WTC11 (cell line): Measurements from ENCODE around the gene GPATCH3. TPM values are rescaled to one million over a fixed set of nuclear protein-coding genes. Genes with fewer than 3 reads are reported as not detected.

ENCODE experiments used
- ATAC-seq: fragments of 200-7000 bp; cut with Tn5 transposase; 2 replicates; pipeline ENCODE4 v1.10.0; 2021; ENCODE audit warnings: mild to moderate bottlenecking, moderate library complexity
- CTCF ChIA-PET: fragments of 300-600 bp; sonication (Branson Sonifier 250); formaldehyde crosslinking; loops from one replicate; lab custom pipeline; 2021; ENCODE audit warnings: antibody characterized with exemption; lab: Charles Lee
- POLR2A ChIA-PET: fragments of 350-600 bp; sonication (Branson Sonifier 250); formaldehyde crosslinking; loops from one replicate; lab custom pipeline; 2021; ENCODE audit warnings: antibody characterized with exemption; lab: Charles Lee
- DNase-seq: peaks from one replicate; pipeline ENCODE4 v3.0.0; 2021; ENCODE audit warnings: low spot score
- H3K27ac Mint-ChIP-seq: 2 replicates; pipeline ENCODE4 v1.8.0; 2021; ENCODE audit warnings: mixed read lengths
- H3K27me3 Mint-ChIP-seq: 2 replicates; pipeline ENCODE4 v1.8.0; 2021; ENCODE audit warnings: low read depth, mild to moderate bottlenecking, moderate library complexity, mixed read lengths
- H3K36me3 Mint-ChIP-seq: 2 replicates; pipeline ENCODE4 v1.8.0; 2021; ENCODE audit warnings: mixed read lengths
- H3K4me1 Mint-ChIP-seq: 2 replicates; pipeline ENCODE4 v1.8.0; 2022; ENCODE audit warnings: mixed read lengths
- H3K4me3 Mint-ChIP-seq: 2 replicates; pipeline ENCODE4 v1.8.0; 2021; ENCODE audit warnings: mild to moderate bottlenecking, moderate library complexity, mixed read lengths
- H3K9me3 Mint-ChIP-seq: 2 replicates; pipeline ENCODE4 v1.8.0; 2021; ENCODE audit warnings: mixed read lengths
- CREM ChIP-seq: sonication (generic); formaldehyde crosslinking; IDR thresholded peaks from 2 replicates; pipeline ENCODE4 v1.8.1; 2022; ENCODE audit warnings: mild to moderate bottlenecking, missing genetic modification reagents, moderate library complexity
- ESRRA ChIP-seq: sonication (generic); formaldehyde crosslinking; IDR thresholded peaks from 2 replicates; pipeline ENCODE4 v1.8.1; 2022; ENCODE audit warnings: mild to moderate bottlenecking, missing genetic modification reagents, borderline replicate concordance
- FOXJ3 ChIP-seq: sonication (generic); formaldehyde crosslinking; IDR thresholded peaks from 2 replicates; pipeline ENCODE4 v1.9.0; 2021; ENCODE audit warnings: missing genetic modification reagents, mild to moderate bottlenecking, borderline replicate concordance
- GABPB1 ChIP-seq: sonication (generic); formaldehyde crosslinking; IDR thresholded peaks from 2 replicates; pipeline ENCODE4 v1.8.1; 2023; ENCODE audit warnings: mild to moderate bottlenecking, missing genetic modification reagents
- JAZF1 ChIP-seq: fragments of 250-450 bp; sonication (Bioruptor Pico); IDR thresholded peaks from 2 replicates; pipeline ENCODE4 v1.9.0; 2021; ENCODE audit warnings: moderate library complexity, mild to moderate bottlenecking, inconsistent platforms
- NR2C2 ChIP-seq: sonication (generic); formaldehyde crosslinking; IDR thresholded peaks from 2 replicates; pipeline ENCODE4 v1.8.0; 2022; ENCODE audit warnings: mild to moderate bottlenecking, missing genetic modification reagents
- PREB ChIP-seq: sonication (generic); formaldehyde crosslinking; IDR thresholded peaks from 2 replicates; pipeline ENCODE4 v1.8.1; 2022; ENCODE audit warnings: mild to moderate bottlenecking, missing genetic modification reagents, moderate library complexity, borderline replicate concordance
- PRRX2 ChIP-seq: fragments of 250-450 bp; sonication (Bioruptor Pico); IDR thresholded peaks from 2 replicates; pipeline ENCODE4 v1.8.0; 2021; ENCODE audit warnings: mild to moderate bottlenecking
- SP1 ChIP-seq: sonication (generic); formaldehyde crosslinking; conservative IDR thresholded peaks from 2 replicates; pipeline ENCODE4 v1.8.1; 2022; ENCODE audit warnings: missing genetic modification reagents
- ZNF121 ChIP-seq: sonication (generic); formaldehyde crosslinking; IDR thresholded peaks from 2 replicates; pipeline ENCODE4 v1.8.0; 2023; ENCODE audit warnings: missing genetic modification reagents
- total RNA-seq: library from RNA; stranded (reverse); gene quantifications from 3 replicates; pipeline ENCODE4 v1.2.3, GENCODE V29; 2021
- TF ChIP-seq, protein P1 (sequence below): sonication (generic); formaldehyde crosslinking; IDR thresholded peaks from 2 replicates; pipeline ENCODE4 v1.8.1; 2023; ENCODE audit warnings: mild to moderate bottlenecking, missing genetic modification reagents
- TF ChIP-seq, protein P2 (sequence below): sonication (generic); formaldehyde crosslinking; IDR thresholded peaks from 2 replicates; pipeline ENCODE4 v1.8.1; 2022; ENCODE audit warnings: missing genetic modification reagents, borderline replicate concordance
- TF ChIP-seq, protein P3 (sequence below): fragments of 250-450 bp; sonication (Bioruptor Pico); IDR thresholded peaks from 2 replicates; pipeline ENCODE4 v1.9.0; 2021; ENCODE audit warnings: mild to moderate bottlenecking
- TF ChIP-seq, protein P4 (sequence below): sonication (generic); formaldehyde crosslinking; IDR thresholded peaks from 2 replicates; pipeline ENCODE4 v1.8.0; 2023; ENCODE audit warnings: missing genetic modification reagents

Gene GPATCH3
- total RNA-seq, 1 experiment from 2014 or later = 19.2 TPM

- POLR2A ChIA-PET = no interaction called here
- Mint-ChIP-seq H3K4me1 (no peaks in the 10 kb centered on the region), H3K27ac (no peak overlapping the region), H3K9me3 (no peaks in the 10 kb centered on the region), H3K4me3 (no peak overlapping the region), H3K27me3 (peaks cover 12% of the 10 kb centered on the region), H3K36me3 (no peaks in the 10 kb centered on the region)
- no peak for ATAC-seq
- TF ChIP-seq ZNF121 (CRISPR knock-in tag) (no peak), GABPB1 (CRISPR knock-in tag) (no peak), SP1 (CRISPR knock-in tag) (no peak)
- TF ChIP-seq, protein P1, sequence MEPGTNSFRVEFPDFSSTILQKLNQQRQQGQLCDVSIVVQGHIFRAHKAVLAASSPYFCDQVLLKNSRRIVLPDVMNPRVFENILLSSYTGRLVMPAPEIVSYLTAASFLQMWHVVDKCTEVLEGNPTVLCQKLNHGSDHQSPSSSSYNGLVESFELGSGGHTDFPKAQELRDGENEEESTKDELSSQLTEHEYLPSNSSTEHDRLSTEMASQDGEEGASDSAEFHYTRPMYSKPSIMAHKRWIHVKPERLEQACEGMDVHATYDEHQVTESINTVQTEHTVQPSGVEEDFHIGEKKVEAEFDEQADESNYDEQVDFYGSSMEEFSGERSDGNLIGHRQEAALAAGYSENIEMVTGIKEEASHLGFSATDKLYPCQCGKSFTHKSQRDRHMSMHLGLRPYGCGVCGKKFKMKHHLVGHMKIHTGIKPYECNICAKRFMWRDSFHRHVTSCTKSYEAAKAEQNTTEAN (CRISPR knock-in tag) = no peak
- TF ChIP-seq, protein P2, sequence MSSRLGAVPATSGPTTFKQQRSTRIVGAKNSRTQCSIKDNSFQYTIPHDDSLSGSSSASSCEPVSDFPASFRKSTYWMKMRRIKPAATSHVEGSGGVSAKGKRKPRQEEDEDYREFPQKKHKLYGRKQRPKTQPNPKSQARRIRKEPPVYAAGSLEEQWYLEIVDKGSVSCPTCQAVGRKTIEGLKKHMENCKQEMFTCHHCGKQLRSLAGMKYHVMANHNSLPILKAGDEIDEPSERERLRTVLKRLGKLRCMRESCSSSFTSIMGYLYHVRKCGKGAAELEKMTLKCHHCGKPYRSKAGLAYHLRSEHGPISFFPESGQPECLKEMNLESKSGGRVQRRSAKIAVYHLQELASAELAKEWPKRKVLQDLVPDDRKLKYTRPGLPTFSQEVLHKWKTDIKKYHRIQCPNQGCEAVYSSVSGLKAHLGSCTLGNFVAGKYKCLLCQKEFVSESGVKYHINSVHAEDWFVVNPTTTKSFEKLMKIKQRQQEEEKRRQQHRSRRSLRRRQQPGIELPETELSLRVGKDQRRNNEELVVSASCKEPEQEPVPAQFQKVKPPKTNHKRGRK (CRISPR knock-in tag) = no peak
- CTCF ChIA-PET = no interaction called here
- DNase-seq = no peak
Observed at GRCh38 chr1:26912147-26912490, 11.9 kb upstream of the GPATCH3 start.

GRCh38 chr1:26911399-26912146 is 11.3 kb upstream of the GPATCH3 start:
- no peak overlapping the region for H3K4me3 Mint-ChIP-seq
- no peak for TF ChIP-seq ESRRA (CRISPR knock-in tag)
- TF ChIP-seq NR2C2 (CRISPR knock-in tag) = no peak
- TF ChIP-seq, protein P3, sequence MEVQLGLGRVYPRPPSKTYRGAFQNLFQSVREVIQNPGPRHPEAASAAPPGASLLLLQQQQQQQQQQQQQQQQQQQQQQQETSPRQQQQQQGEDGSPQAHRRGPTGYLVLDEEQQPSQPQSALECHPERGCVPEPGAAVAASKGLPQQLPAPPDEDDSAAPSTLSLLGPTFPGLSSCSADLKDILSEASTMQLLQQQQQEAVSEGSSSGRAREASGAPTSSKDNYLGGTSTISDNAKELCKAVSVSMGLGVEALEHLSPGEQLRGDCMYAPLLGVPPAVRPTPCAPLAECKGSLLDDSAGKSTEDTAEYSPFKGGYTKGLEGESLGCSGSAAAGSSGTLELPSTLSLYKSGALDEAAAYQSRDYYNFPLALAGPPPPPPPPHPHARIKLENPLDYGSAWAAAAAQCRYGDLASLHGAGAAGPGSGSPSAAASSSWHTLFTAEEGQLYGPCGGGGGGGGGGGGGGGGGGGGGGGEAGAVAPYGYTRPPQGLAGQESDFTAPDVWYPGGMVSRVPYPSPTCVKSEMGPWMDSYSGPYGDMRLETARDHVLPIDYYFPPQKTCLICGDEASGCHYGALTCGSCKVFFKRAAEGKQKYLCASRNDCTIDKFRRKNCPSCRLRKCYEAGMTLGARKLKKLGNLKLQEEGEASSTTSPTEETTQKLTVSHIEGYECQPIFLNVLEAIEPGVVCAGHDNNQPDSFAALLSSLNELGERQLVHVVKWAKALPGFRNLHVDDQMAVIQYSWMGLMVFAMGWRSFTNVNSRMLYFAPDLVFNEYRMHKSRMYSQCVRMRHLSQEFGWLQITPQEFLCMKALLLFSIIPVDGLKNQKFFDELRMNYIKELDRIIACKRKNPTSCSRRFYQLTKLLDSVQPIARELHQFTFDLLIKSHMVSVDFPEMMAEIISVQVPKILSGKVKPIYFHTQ = no peak
- no peak for TF ChIP-seq CREM (CRISPR knock-in tag)
- TF ChIP-seq, all 79 proteins: peak for 0
- Mint-ChIP-seq H3K4me1 (no peaks in the 10 kb centered on the region), H3K9me3 (no peaks in the 10 kb centered on the region), H3K36me3 (no peaks in the 10 kb centered on the region), H3K27me3 (peaks cover 10% of the 10 kb centered on the region), H3K27ac (no peak overlapping the region)
- no peak for ATAC-seq
- POLR2A ChIA-PET = no interaction called here
- CTCF ChIA-PET = no interaction called here
- DNase-seq = no peak

DNA sequence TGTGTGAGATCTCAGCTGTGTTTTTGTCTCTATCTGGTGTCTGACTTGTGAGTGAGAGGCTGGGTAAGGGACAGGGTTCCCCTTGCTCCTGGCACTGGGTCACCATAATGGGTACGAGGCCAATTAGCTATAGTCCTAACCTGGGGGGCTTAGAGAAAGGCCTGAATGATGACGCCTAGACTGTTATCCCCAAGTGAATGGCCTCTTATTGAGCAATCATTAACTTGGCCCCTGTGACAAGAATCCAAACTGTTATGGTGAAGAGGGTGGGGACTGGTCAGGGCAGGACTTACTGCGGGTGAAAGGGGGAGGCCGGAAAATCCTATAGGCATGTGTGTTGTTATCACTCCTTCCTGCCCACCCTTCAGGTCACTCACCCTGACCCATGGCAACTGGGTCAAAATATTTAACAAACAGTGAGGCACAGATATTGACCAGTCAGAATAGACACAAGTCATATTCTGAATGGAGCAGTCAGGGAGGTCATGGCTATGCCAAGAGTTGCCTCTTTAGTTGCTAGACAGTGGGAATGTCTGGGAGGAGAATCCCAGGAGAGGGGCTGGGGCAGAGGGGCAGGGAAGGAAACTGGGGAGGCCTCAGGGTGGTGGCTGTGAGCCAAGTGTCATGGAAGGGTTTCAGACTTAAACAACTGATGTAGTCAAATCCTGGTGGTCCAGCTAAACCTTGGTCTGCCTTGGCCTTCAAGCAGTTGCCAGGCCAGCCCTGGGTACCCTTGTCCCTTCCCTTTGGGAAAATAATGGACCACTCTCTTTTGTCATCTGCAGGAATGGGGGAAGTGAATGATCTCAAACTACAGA is 10.3 kb upstream of the GPATCH3 start:
- ChIA-PET POLR2A (no interaction called here), CTCF (interaction anchor here (1.6 kb wide), 1 partner anchor 23 kb away, joined by 4 read pairs; no protein-coding TSS in a partner anchor)
- Mint-ChIP-seq H3K4me3 (no peak overlapping the region), H3K27ac (no peak overlapping the region), H3K9me3 (no peaks in the 10 kb centered on the region), H3K4me1 (no peaks in the 10 kb centered on the region), H3K36me3 (no peaks in the 10 kb centered on the region), H3K27me3 (peaks cover 10% of the 10 kb centered on the region)
- DNase-seq (no peak), ATAC-seq (no peak)
- TF ChIP-seq PREB (CRISPR knock-in tag) (peak; percentile 40; the same call in 1 of the 2 replicates), PRRX2 (no peak), JAZF1 (no peak), FOXJ3 (CRISPR knock-in tag) (no peak), GABPB1 (CRISPR knock-in tag) (peak; percentile 59)
- TF ChIP-seq, protein P4, sequence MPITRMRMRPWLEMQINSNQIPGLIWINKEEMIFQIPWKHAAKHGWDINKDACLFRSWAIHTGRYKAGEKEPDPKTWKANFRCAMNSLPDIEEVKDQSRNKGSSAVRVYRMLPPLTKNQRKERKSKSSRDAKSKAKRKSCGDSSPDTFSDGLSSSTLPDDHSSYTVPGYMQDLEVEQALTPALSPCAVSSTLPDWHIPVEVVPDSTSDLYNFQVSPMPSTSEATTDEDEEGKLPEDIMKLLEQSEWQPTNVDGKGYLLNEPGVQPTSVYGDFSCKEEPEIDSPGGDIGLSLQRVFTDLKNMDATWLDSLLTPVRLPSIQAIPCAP (CRISPR knock-in tag) = no peak
